IPS DF 4.7 (cell line): ENCODE data around the gene PFKFB2.

ENCODE experiments used
- DNase-seq: peaks from one replicate; pipeline ENCODE4 v3.0.0-alpha.2; 2013; ENCODE audit warnings: low spot score; ENCODE audit errors: extremely low read depth

The PFKFB2 gene

GRCh38 chr1:207088701-207089626, 35.9 kb downstream of the PFKFB2 start, which contains the start of gene C4BPB:
Gene C4BPB (plus strand): TSS chr1:207088860. CDS start chr1:207089532, 672 bp downstream.
- DNase-seq: no peak

- DNase-seq: no peak
Observed at GRCh38 chr1:207089627-207090355, 36.7 kb downstream of the PFKFB2 start.

DNA sequence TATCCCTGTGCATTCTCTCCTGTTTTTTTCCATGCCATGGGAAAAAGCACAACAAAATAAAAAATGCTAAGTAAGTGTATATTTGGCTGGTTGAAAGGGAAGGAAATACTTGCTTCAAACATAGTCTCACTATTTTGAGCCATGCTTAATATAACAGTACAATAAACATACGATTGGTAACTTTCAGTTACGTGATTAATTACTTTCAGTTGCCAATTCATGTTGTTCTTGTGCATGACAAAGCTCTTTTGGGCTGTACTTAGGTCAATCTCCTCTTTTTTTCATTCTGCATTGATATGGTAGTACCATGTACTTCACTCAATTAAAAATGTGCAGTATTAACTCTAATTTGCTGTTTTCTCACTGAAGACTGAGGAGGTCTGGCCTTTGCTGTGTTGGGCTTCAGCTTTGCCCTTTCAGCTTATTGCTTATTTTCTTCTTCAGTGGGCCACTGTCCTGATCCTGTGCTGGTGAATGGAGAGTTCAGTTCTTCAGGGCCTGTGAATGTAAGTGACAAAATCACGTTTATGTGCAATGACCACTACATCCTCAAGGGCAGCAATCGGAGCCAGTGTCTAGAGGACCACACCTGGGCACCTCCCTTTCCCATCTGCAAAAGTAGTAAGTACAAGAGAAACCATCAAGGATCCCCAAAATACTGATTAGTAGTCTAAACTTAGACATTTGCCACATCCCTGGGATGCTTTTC, 38.3 kb downstream of the PFKFB2 start:
- DNase-seq: no peak

- no peak for DNase-seq
Observed at GRCh38 chr1:207093944-207094343, 40.9 kb downstream of the PFKFB2 start.

DNA sequence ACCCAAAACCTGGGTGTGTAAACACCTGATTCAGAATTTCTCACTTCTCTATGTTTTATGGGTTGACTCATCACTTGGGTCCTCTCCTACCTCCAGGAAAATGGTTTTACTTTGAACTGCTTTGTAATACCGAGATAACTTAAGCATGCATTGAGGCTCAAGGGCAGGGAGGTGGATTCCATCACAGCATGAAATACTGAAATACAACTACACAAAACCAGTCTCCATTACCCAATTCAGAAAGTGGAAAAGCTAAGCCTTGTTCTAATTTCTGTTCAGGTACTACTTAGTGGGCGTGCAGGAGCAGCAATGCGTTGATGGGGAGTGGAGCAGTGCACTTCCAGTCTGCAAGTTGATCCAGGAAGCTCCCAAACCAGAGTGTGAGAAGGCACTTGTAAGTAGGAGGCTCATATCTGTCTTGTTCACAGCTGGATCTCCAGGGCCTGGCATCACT, 44.8 kb downstream of the PFKFB2 start:
- DNase-seq: no peak

DNA sequence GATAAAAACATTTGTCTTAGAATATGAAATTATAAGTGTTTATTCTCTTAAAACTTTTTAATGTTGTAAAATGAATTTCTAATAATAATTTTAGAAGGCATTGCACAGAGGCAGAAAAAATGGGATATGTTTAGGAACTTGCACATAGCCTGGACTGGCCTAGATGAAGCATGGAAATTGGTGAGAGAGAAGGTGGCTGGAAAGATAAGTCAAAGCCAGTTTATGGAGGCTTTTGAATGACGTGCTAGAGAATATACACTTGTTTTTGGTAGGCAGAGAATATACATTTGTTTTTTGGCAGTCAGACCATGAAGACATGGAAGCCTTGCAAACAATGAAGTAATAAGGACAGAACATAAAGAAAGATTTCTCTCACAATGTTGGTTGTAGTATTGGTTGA, 48.6 kb downstream of the PFKFB2 start:
- no peak for DNase-seq

DNA sequence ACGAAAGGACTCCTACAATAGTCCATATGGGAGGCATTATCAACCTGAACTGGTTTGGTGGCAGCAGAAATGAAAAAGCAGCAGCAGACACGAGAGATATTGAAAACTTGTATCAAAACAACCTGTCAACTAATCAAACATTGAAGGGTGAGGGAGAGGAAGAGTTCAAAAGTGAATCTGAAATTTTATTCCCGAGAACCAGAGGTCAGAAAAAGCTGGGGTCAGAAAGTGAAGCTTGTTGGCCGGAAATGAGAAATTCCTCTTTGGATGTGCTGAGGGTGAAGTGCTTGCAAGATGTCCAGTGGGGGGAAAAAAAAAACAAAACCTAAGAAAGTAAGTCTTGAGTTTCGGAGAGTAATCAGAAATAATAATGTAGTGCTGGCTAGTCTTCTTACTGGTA, 49.1 kb downstream of the PFKFB2 start:
- DNase-seq: no peak

DNA sequence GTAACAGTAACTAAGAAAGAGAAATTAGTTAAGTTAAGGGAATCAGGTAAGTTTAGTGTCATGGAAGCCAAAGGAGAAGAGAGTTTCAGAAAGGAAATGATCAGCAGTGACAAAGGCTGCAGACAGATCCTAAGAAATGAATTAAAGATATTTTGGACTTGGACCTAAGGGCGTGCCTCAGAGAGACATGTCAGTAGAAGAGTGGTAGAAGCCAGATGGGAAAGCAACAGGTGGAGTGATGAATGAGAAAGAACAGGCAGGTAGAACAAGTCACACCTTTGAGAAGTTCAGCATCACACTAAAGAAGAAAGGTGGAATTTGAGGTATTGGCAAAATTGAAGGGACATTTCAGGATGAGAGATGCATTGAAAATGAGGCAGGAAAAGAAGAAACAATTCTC, 49.6 kb downstream of the PFKFB2 start:
- DNase-seq: no peak

GRCh38 chr1:207103892-207104373, 50.9 kb downstream of the PFKFB2 start, which contains the start of gene C4BPA:
Gene C4BPA (plus strand): TSS chr1:207104233. CDS start chr1:207113026, 8,793 bp downstream.
- DNase-seq: no peak

DNA sequence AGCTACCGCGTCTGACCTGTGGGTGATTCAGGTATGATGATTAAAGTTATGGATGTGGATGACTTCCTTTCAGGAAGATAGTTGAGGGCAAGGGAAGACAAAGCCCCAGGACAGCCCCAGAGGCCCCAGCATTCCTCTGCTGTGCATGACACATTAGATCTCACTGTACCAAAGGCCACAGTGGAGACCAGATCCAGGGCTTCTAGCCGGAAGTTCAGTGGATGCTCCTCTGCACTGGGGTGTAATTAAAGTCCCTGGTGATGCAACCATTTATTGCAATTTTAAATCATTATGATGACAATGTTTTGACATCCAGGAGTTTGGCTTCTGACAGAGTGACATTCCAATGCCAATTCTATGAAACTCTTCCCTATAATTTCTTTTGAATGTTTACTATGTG, 55.9 kb downstream of the PFKFB2 start:
- no peak for DNase-seq

- DNase-seq: no peak
Observed at GRCh38 chr1:207112616-207113296, 59.7 kb downstream of the PFKFB2 start.

DNA sequence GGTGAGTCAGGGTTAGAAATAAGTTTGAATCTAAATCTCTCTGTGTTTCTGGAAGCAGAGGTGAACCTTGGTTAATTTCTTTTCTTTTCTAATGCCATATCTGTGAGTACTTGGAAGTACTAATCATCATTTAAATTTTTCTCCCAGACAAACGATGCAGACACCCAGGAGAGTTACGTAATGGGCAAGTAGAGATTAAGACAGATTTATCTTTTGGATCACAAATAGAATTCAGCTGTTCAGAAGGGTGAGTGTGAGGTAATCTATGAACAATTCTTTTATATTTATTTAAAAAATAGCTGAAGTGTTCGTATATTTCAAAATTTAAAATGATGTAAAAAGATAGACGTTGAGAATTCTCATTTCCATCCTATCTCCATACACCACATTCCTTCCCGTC, 62.2 kb downstream of the PFKFB2 start:
- DNase-seq: no peak

DNA sequence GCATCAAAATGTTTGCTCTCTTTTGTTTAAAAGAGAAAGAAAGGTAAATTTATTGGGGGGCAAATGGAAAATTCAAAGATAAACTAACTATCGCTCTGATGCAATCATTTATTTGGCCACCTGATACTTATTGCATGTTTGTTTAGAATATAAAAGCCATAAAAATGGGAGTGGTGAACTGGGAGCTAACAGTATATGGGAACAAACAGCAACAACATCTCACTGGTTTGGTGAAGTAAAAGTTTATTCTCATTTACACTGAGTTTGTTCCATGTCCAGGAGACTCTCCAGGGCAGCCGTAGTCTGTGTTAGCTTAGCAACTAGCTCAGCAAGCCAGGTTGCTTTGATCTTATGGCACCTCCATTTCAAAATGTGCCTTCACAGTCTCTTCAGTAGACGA, 71.3 kb downstream of the PFKFB2 start:
- no peak for DNase-seq

GRCh38 chr1:207128336-207128921, 75.4 kb downstream of the PFKFB2 start:
- no peak for DNase-seq

GRCh38 chr1:207129053-207129452, 76.0 kb downstream of the PFKFB2 start:
- no peak for DNase-seq
